DND-41 (cell line): ENCODE results near the gene GUCD1.

Experiments used
- ATAC-seq: fragments of 200-7000 bp; cut with Tn5 transposase; 3 replicates; pipeline ENCODE4 v1.9.1; 2021; ENCODE audit warnings: low read depth; ENCODE audit not compliant: insufficient read depth
- DNase-seq: peaks from one replicate; pipeline ENCODE4 v3.0.0-alpha.2; 2020
- H2AFZ ChIP-seq: 2 replicates; pipeline ENCODE4 v1.6.0; 2012; ENCODE audit warnings: low read depth, low read length
- H3K27ac ChIP-seq: 2 replicates; pipeline ENCODE4 v1.5.1; 2012; ENCODE audit warnings: low read length, inconsistent platforms
- H3K27me3 ChIP-seq: fragments of 200-600 bp; sonication (generic); 2 replicates; pipeline ENCODE4 v1.6.0; 2012; ENCODE audit warnings: low read length, mild to moderate bottlenecking, inconsistent platforms; ENCODE audit not compliant: insufficient read depth, poor library complexity
- H3K36me3 ChIP-seq: 2 replicates; pipeline ENCODE4 v1.5.1; 2012; ENCODE audit warnings: low read length, inconsistent platforms; ENCODE audit not compliant: insufficient read depth
- H3K4me1 ChIP-seq: 2 replicates; pipeline ENCODE4 v1.5.1; 2012; ENCODE audit warnings: mild to moderate bottlenecking, low read length; ENCODE audit not compliant: insufficient read depth
- H3K4me2 ChIP-seq: 2 replicates; pipeline ENCODE4 v1.6.0; 2012; ENCODE audit warnings: mild to moderate bottlenecking, moderate library complexity, low read length, inconsistent platforms; ENCODE audit not compliant: insufficient read depth
- H3K4me3 ChIP-seq, 2 experiments: fragments of 200-600 bp in 1 of 2; shearing (Covaris generic) in 1 of 2; 2 replicates each; pipeline ENCODE4 v1.5.1; 2012 to 2016; ENCODE audit warnings: inconsistent platforms in 2 of 2, low read length in 2 of 2, mild to moderate bottlenecking in 2 of 2, low read depth in 1 of 2, moderate library complexity in 1 of 2
- H3K79me2 ChIP-seq: 2 replicates; pipeline ENCODE4 v1.6.0; 2012; ENCODE audit warnings: low read length, inconsistent platforms; ENCODE audit not compliant: insufficient read depth
- H3K9ac ChIP-seq: 2 replicates; pipeline ENCODE4 v1.6.0; 2012; ENCODE audit warnings: low read depth, mild to moderate bottlenecking, inconsistent platforms, low read length, moderate library complexity
- H3K9me3 ChIP-seq: 2 replicates; pipeline ENCODE4 v1.5.1; 2012; ENCODE audit warnings: low read length, moderate library complexity, mild to moderate bottlenecking, inconsistent platforms; ENCODE audit not compliant: insufficient read depth, severe bottlenecking
- H4K20me1 ChIP-seq: 2 replicates; pipeline ENCODE4 v1.6.0; 2012; ENCODE audit warnings: low read length; ENCODE audit not compliant: insufficient read depth
- CTCF ChIP-seq: IDR thresholded peaks from 2 replicates; pipeline ENCODE4 v1.5.1; 2012; ENCODE audit warnings: borderline replicate concordance, low read length, moderate library complexity, mild to moderate bottlenecking; ENCODE audit not compliant: poor library complexity, severe bottlenecking; ENCODE audit errors: extremely low read depth
- EZH2 ChIP-seq: IDR thresholded peaks from 3 replicates; pipeline ENCODE4 v1.6.1; 2012; ENCODE audit warnings: borderline replicate concordance, low read depth, mild to moderate bottlenecking, moderate library complexity, low read length, inconsistent platforms; ENCODE audit not compliant: severe bottlenecking

Gene GUCD1

GRCh38 chr22:24587251-24587650 lies 32.3 kb upstream of the GUCD1 start:
- H3K4me2 ChIP-seq = no peak overlapping the region
- no peak overlapping the region for H3K9ac ChIP-seq
- DNase-seq (no peak), ATAC-seq (no peak)
- H3K27me3 ChIP-seq = no peaks in the 10 kb centered on the region
- TF ChIP-seq CTCF = no peak
- TF ChIP-seq EZH2 = no peak
- no peaks in the 10 kb centered on the region for H3K36me3 ChIP-seq
- no peaks in the 10 kb centered on the region for H3K4me1 ChIP-seq
- no peak overlapping the region for H3K4me3 ChIP-seq
- no peaks in the 10 kb centered on the region for H3K9me3 ChIP-seq
- no peak overlapping the region for H3K27ac ChIP-seq
- H4K20me1 ChIP-seq = no peaks in the 10 kb centered on the region
- H3K79me2 ChIP-seq = no peaks in the 10 kb centered on the region
- H2AFZ ChIP-seq = no peak overlapping the region

- Histone ChIP-seq H3K27ac (no peak overlapping the region), H3K36me3 (no peaks in the 10 kb centered on the region), H3K9ac (no peak overlapping the region), H3K4me2 (no peak overlapping the region), H3K4me3 (no peak overlapping the region), H3K79me2 (no peaks in the 10 kb centered on the region), H3K4me1 (no peaks in the 10 kb centered on the region), H4K20me1 (no peaks in the 10 kb centered on the region), H3K27me3 (no peaks in the 10 kb centered on the region), H2AFZ (no peak overlapping the region), H3K9me3 (no peaks in the 10 kb centered on the region)
- TF ChIP-seq EZH2 (no peak), CTCF (no peak)
- DNase-seq (no peak), ATAC-seq (no peak)
These were observed 31.1 kb upstream of the GUCD1 start for GRCh38 chr22:24585927-24586546.

- Histone ChIP-seq H3K27me3 (no peaks in the 10 kb centered on the region), H3K4me1 (no peaks in the 10 kb centered on the region), H3K9ac (no peak overlapping the region), H3K79me2 (no peaks in the 10 kb centered on the region), H4K20me1 (no peaks in the 10 kb centered on the region), H3K36me3 (no peaks in the 10 kb centered on the region), H2AFZ (no peak overlapping the region), H3K9me3 (no peaks in the 10 kb centered on the region), H3K27ac (no peak overlapping the region), H3K4me2 (no peak overlapping the region), H3K4me3 (no peak overlapping the region)
- ATAC-seq (no peak), DNase-seq (no peak)
- TF ChIP-seq EZH2 (no peak), CTCF (no peak)
These were observed 30.5 kb upstream of the GUCD1 start for GRCh38 chr22:24585461-24585860.
